ENCODE measurements around the gene SDR9C7.
"Not testable (repeated sequence)": the region's sequence is repeated elsewhere in the genome, so short reads cannot be mapped to it uniquely, and the experiment has no call there.

The SDR9C7 gene

DNA sequence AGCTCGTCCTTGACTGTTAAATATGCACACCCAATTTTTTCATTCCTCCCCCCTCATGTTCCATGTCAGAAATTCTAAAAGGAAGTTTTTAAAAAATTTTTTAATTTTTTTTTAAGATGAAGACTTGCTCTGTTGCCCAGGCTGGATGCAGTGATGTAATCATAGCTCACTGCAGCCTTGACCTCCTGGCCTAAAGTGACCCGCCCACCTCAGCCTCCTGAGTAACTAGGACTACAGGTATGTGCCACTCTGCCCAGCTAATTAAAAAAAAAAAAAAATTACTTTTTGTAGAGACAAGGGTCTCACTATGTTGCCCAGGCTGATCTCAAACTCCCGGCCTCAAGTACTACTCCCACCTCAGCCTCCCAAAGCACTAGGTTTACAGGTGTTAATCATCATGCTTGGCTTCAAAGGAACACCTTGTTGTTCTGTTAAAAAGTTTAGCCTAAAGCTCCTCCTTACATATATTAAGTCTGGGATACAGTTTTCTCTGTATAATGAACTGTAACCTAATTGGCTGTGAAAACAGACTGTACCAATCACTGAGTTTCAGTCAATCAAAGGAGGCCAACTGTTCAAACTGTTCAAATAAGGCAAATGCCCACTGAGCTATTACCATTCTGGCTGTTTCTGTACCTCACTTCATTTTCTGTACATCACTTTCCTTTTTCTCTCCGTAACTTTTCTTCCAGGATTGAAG is 17.8 kb downstream of the SDR9C7 start:
- no peak for DNase-seq (ENCODE audit: low read depth in 2 of 2)

DNA sequence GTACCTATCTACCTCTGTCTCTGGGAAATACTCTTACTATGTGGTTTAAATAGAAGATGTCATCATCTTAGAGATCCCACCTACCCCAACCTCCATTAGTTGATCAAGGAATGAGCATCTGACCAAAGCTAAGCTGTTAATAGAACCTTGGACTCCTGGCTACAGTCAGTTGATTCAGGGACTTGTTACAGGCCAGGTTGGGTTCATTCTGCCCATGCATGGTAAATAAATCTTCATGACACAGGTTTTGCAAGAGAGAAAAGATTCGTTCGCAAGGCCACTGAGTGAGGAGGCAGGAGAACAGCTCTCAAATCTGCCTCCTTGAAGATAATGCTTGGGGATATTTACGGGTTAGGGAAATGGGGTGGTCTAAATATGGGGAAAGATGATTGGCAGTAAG is 19.5 kb downstream of the SDR9C7 start:
- DNase-seq (ENCODE audit: low read depth in 2 of 2) = no peak

DNA sequence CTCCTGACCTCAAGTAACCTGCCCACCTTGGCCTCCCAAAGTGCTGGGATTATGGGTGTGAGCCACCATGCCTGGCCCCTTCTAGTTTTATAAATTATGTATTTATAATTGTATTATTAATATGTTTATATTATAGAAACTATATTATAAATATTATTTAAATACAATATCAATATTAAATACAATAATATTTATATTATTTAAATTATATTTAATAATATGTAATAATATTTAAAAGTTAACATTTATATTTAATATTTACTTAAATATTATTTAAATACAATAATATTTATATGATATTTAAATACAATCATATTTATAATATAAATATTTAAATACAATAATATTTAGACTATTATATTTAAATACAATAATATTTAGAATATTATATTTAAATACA is 20.0 kb downstream of the SDR9C7 start:
- DNase-seq (ENCODE audit: low read depth in 2 of 2) = no peak

- DNase-seq (ENCODE audit: low read depth in 2 of 2) = not testable (repeated sequence)
Measured at GRCh38 chr12:56909403-56909802, 24.8 kb downstream of the SDR9C7 start.

GRCh38 chr12:56908136-56908535 is 26.1 kb downstream of the SDR9C7 start:
- no peak for DNase-seq (ENCODE audit: low read depth in 2 of 2)

GRCh38 chr12:56905852-56906251 is 28.4 kb downstream of the SDR9C7 start:
- no peak for DNase-seq (ENCODE audit: low read depth in 2 of 2)

DNA sequence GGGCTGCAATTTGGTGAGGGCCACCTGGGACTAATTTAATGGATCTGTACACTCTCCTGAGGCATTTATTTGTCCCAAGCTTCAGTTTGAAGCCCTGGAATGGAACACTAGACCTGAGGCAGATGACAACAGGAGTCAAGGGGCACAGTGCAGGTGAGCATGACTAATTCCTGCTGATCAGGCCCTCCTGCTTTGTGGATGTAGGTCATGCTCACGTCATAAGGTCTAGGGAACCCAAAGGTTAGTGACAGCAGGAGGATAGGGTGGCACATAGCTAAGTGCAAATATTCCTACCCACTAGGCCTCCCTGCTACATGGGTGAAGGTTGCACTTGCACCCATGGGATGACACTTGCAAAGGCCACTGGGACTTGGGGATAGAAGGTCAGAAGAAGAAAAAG is 30.8 kb downstream of the SDR9C7 start:
- DNase-seq (ENCODE audit: low read depth in 2 of 2) = no peak

- not testable (repeated sequence) for DNase-seq (ENCODE audit: low read depth in 2 of 2)
Measured at GRCh38 chr12:56901313-56901712, 32.9 kb downstream of the SDR9C7 start.

- no peak for DNase-seq (ENCODE audit: low read depth in 2 of 2)
Measured at GRCh38 chr12:56900583-56900982, 33.6 kb downstream of the SDR9C7 start.

DNA sequence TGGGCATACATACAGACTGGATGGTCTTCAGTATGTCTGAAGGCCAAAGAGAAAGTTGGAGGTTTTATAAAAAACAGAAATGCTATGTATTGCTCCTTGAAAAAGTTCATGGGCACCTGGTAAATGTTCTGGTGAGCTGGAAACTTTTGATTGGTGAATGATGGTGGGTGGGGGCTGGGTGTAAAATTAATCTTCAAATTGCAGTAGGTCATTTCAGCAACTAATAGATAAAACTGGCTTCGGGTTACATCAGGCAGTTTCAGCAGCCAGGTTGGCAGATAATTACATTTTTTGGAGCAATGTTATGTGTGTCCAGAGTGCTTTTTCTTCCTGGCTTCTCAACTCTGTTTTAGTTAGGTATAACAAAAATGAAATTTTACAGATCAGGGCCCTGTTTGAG is 35.3 kb downstream of the SDR9C7 start:
- no peak for DNase-seq (ENCODE audit: low read depth in 2 of 2)

- DNase-seq (ENCODE audit: low read depth in 2 of 2) = no peak
Measured at GRCh38 chr12:56897844-56898361, 36.3 kb downstream of the SDR9C7 start.

DNA sequence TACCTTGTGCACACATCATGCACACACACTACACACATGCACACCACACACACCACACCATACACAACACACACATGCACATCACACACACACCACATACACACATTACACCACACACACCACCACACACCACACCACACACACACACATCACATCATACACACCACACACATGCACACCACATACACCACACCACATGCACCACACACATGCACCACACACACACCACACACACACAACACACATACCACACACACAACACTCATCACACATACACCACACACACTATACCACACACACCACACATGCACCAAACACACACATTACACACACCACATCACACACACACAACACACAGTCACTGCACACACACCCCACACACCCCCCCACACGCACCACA is 38.1 kb downstream of the SDR9C7 start:
- no peak for DNase-seq (ENCODE audit: low read depth in 2 of 2)

- no peak for DNase-seq (ENCODE audit: low read depth in 2 of 2)
Measured at GRCh38 chr12:56894698-56895368, 39.4 kb downstream of the SDR9C7 start.

GRCh38 chr12:56891885-56892284 is 42.3 kb downstream of the SDR9C7 start:
- DNase-seq (ENCODE audit: low read depth in 2 of 2) = not testable (repeated sequence)

DNA sequence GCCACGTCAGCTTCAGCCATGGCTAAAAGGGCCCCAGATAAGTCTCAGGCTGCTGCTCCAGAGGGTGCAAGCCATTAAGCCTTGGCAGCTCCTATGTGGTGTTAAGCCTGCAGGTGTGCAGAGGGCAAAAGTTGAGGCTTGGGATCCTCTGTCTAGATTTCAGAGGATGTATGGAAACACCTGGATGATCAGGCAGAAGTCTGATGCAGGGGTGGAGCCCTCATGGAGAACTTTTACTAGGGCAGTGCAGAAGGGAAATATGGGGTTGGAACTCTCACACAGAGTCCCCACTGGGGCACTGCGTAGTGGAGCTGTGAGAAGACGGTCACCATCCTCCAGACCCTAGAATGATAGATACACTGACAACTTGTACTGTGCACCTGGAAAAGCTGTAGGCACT is 47.9 kb downstream of the SDR9C7 start:
- no peak for DNase-seq (ENCODE audit: low read depth in 2 of 2)

DNA sequence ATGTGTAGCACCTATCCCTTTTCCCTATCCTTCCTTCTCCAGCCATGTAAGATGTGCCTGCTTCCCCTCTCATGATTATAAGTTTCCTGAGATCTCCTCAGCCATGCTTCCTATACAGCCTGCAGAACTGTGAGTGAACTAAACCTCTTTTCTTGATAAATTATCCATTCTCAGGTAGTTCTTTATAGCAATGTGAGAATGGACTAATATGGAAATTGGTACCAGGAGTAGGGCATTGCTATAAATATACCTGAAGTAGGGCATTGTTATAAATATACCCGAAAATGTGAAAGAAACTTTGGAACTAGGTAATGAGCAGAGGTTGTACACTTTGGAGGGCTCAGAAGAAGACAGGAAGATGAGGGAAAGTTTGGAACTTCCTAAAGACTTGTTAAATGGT is 48.9 kb downstream of the SDR9C7 start:
- DNase-seq (ENCODE audit: low read depth in 2 of 2) = no peak

DNA sequence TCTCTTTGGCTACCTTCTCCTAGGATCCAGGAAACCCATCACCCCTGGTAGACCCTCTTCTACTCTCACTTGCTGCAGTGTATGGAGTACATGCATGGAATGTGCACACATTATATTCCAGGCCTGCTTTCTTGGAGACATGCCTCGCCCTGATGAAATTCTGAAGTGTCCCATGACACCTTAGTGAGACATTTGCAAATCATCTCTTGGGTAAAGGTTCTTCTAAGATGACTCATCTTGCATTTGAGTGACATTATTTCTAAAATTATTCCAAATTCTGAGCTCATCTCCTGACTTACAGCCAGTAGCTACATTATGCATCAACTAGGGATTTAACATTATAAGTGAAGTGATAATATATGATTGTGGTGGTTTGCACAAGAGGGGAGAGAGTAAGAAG is 49.8 kb downstream of the SDR9C7 start:
- DNase-seq (ENCODE audit: low read depth in 2 of 2) = no peak

- not testable (repeated sequence) for DNase-seq (ENCODE audit: low read depth in 2 of 2)
Measured at GRCh38 chr12:56882407-56882806, 51.8 kb downstream of the SDR9C7 start.

- DNase-seq (ENCODE audit: low read depth in 2 of 2) = no peak
Measured at GRCh38 chr12:56880125-56880992, 53.8 kb downstream of the SDR9C7 start.

DNA sequence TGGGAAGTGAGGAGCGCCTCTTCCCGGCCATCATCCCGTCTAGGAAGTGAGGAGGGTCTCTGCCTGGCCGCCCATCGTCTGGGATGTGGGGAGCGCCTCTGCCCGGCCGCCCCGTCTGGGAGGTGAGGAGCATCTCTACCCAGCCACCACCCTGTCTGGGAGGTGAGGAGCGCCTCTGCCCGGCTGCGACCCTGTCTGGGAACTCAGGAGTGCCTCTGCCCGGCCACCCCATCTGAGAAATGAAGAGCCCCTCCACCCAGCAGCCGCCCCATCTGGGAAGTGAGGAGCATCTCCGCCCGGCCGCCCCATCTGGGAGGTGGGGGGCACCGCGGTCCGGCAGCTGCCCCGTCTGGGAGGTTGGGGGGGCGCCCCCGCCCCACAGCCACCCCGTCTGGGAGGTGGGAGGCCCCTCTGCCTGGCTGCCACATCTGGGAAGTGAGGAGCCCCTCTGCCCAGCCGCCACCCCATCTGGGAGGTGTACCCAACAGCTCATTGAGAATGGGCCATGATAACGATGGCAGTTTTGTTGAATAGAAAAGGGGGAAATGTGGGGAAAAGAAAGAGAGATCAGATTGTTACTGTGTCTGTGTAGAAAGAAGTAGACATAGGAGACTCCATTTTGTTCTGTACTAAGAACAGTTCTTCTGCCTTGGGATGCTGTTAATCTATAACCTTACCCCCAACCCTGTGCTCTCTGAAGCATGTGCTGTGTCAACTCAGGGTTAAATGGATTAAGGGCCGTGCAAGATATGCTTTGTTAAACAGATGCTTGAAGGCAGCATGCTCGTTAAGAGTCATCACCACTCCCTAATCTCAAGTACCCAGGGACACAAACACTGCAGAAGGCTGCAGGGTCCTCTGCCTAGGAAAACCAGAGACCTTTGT is 54.7 kb downstream of the SDR9C7 start:
- DNase-seq (ENCODE audit: low read depth in 2 of 2) = not testable (repeated sequence)

DNA sequence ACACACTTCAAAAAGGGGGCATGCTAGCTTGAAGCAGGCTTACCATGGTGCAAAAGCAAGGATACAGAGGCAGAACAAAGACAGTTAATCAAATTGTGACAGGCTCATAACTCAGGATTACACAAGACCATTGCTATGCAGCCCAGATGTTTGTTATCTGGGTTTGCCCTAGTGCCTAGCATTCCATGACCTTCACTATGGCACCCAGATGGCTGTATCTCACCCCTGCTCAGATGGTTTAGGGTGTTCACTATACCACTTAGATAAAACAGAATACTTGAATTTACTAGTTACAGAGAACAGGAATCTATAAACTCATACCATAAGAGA is 56.2 kb downstream of the SDR9C7 start:
- DNase-seq (ENCODE audit: low read depth in 2 of 2) = no peak

Measured in fibroblast of skin of left quadriceps (primary cell).